ENCODE measurements around the gene CHCHD6.

DNA sequence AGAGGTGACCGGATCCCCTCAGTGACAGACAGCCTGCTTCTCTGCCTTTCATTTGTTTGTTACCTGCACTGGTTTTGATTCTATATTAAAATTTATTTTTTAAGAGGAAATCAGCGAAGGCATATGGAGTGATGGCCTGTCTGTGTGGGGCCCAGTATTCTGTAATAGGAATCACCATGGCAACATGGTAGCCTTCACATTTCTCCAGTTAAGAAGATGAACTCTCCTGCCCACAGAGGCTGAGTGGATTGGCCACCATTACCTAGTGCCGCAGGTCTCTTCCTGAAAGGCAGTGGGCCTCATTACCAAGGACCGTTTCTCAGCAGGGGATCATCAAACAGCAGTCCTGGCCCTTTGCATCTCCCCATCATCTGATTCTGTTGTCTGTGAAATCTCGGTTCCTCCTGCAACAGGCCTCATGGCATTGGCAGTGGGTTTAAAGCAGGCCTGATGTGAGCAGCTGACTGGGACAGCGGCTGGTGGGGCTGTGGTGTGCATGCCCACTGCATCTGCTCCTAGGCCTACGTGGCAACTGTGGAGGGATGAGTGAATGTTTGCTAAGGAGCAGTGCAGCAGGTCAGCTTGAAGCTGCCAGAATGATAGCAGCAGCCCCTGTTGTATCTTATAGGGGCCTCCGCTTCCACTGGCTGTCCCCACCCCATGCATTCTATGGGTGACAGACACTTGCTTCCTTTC, 114.5 kb downstream of the CHCHD6 start:
- TF ChIP-seq POLR2A (IDR thresholded peaks at IDR 0.05; ENCODE audit: low read length), result no peak
- TF ChIP-seq GATA1 (IDR thresholded peaks at IDR 0.05; ENCODE audit: low read depth, low read length), result no peak

All from erythroblast (primary cell).